Sigmoid colon (tissue), 4 donors: ENCODE measurements around the gene SPRR1A.

Experiments used
- CTCF ChIP-seq, 4 experiments: fragments of 450-650 bp in 3 of 4; fragments of 200-600 bp in 1 of 4; IDR thresholded peaks; one replicate each; pipeline ENCODE4 v1.5.1; 2016 to 2019; ENCODE audit warnings: antibody characterized with exemption in 4 of 4, mild to moderate bottlenecking in 3 of 4, moderate library complexity in 2 of 4
- POLR2AphosphoS5 ChIP-seq, 4 donors: sonication (generic); formaldehyde crosslinking; IDR thresholded peaks; one replicate each; pipeline ENCODE4 v1.6.1; 2017; ENCODE audit warnings: antibody characterized with exemption in 4 of 4

GRCh38 chr1:152954436-152954835 lies 29.4 kb upstream of the SPRR1A start:
- TF ChIP-seq CTCF (IDR thresholded peaks at IDR 0.05), result no peak
- no peak for TF ChIP-seq POLR2AphosphoS5 (IDR thresholded peaks at IDR 0.05)
